Measurements from ENCODE around the gene KANTR. TPM values are rescaled to one million over a fixed set of nuclear protein-coding genes. Genes with fewer than 3 reads are reported as not detected.

Gene KANTR
- polyA plus RNA-seq, 3 donors, result 0.32 to 4.3 (median 0.44) TPM

DNA sequence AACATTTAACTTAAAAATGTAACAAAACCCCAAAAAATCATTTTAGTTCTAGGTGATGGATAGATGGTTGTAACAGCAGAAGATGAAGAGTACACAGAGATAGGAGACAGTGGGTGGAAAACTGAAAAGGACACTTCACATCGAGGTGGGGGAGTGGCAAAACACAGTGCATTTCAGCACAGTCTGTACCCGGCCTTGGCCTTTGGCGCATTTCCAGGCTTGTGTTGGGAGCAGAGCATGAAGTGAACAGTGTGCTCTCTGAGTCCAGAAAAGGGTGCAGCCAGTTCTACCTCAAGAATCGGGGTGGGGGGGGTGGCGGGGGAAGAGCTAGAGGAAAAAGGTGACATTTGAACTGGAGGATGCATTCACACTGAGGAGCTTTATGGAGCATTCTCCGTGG, 7.5 kb upstream of the KANTR start:
- TF ChIP-seq CTCF (IDR thresholded peaks at IDR 0.05), result no peak
- no peaks in the 10 kb centered on the region for H4K20me1 ChIP-seq (ENCODE audit: insufficient read depth, low read length)
- intact Hi-C loops (cut with micrococcal nuclease), result no loop called here
- no peak overlapping the region for H3K9ac ChIP-seq (ENCODE audit: insufficient read depth, low read length, poor library complexity, severe bottlenecking)
- DNase-seq, result no peak
- H3K9me3 ChIP-seq (replicated peaks in 1 of 2; ENCODE audit: control insufficient read depth in 1 of 2, insufficient read depth in 1 of 2, low read length in 2 of 2), result no peaks in the 10 kb centered on the region
- peaks cover 34% of the 10 kb centered on the region for H3K4me1 Mint-ChIP-seq
- H3K27me3 ChIP-seq (ENCODE audit: control insufficient read depth in 2 of 2, insufficient read depth in 2 of 2, low read length in 2 of 2), result no peaks in the 10 kb centered on the region
- H3K9me3 Mint-ChIP-seq, result peaks cover 0 to 6% (median 0%) of the 10 kb centered on the region in 7 donors
- H3K36me3 ChIP-seq (replicated peaks in 1 of 2; ENCODE audit: control insufficient read depth in 1 of 2, insufficient read depth in 2 of 2, low read length in 2 of 2), result no peaks in the 10 kb centered on the region
- no peak overlapping the region for H3K4me2 ChIP-seq (replicated peaks; ENCODE audit: extremely low read depth, low read length, poor library complexity, severe bottlenecking)
- no peaks in the 10 kb centered on the region for H3K79me2 ChIP-seq (ENCODE audit: insufficient read depth, low read length)
- peaks cover 14 to 38% (median 28%) of the 10 kb centered on the region in 3 donors for H3K27me3 Mint-ChIP-seq (ENCODE audit: low read depth in 3 of 3)
- 94% methylated on average over 5 of the region's 6 CpGs for WGBS (ENCODE audit: insufficient coverage)
- no peak overlapping the region for H3K4me3 Mint-ChIP-seq
- no peak overlapping the region for H3K4me3 ChIP-seq (replicated peaks in 1 of 3; ENCODE audit: low read depth in 2 of 3, low read length in 3 of 3)
- peaks cover 0 to 20% of the 10 kb centered on the region in 2 donors for H3K36me3 Mint-ChIP-seq
- no peak overlapping the region for H3K27ac ChIP-seq (ENCODE audit: low read depth in 1 of 2, low read length in 2 of 2)
- H2AFZ ChIP-seq (ENCODE audit: insufficient read depth, low read depth, low read length, poor library complexity, severe bottlenecking), result no peak overlapping the region
- H3K27ac Mint-ChIP-seq, result no peak overlapping the region
- peaks cover 28 to 31% of the 10 kb centered on the region in 2 donors for H3K4me1 ChIP-seq (ENCODE audit: control insufficient read depth in 1 of 2, insufficient read depth in 2 of 2, low read length in 2 of 2)

GRCh38 chrX:53087388-53087831, 6.5 kb upstream of the KANTR start:
- H3K4me3 ChIP-seq (replicated peaks in 1 of 3; ENCODE audit: low read depth in 2 of 3, low read length in 3 of 3), result no peak overlapping the region
- H3K9me3 ChIP-seq (replicated peaks in 1 of 2; ENCODE audit: control insufficient read depth in 1 of 2, insufficient read depth in 1 of 2, low read length in 2 of 2), result no peaks in the 10 kb centered on the region
- Mint-ChIP-seq H3K36me3 (peaks cover 0 to 20% of the 10 kb centered on the region in 2 donors), H3K4me1 (peaks cover 34% of the 10 kb centered on the region), H3K27me3 (ENCODE audit: low read depth in 3 of 3) (peaks cover 13 to 34% (median 23%) of the 10 kb centered on the region in 3 donors), H3K9me3 (peaks cover 0 to 6% (median 0%) of the 10 kb centered on the region in 7 donors), H3K27ac (no peak overlapping the region), H3K4me3 (peak overlapping the region in 1 of 2 donors; percentile 39)
- 80% methylated on average over 1 of the region's 3 CpGs for WGBS (ENCODE audit: insufficient coverage)
- H3K79me2 ChIP-seq (ENCODE audit: insufficient read depth, low read length), result no peaks in the 10 kb centered on the region
- DNase-seq, result peak in 2 of 3 donors; percentile 41 to 71
- H3K9ac ChIP-seq (ENCODE audit: insufficient read depth, low read length, poor library complexity, severe bottlenecking), result no peak overlapping the region
- H3K4me2 ChIP-seq (replicated peaks; ENCODE audit: extremely low read depth, low read length, poor library complexity, severe bottlenecking), result no peak overlapping the region
- H2AFZ ChIP-seq (ENCODE audit: insufficient read depth, low read depth, low read length, poor library complexity, severe bottlenecking), result no peak overlapping the region
- intact Hi-C loops (cut with micrococcal nuclease), result no loop called here
- TF ChIP-seq CTCF (IDR thresholded peaks at IDR 0.05), result no peak
- H4K20me1 ChIP-seq (ENCODE audit: insufficient read depth, low read length), result no peaks in the 10 kb centered on the region
- no peaks in the 10 kb centered on the region for H3K27me3 ChIP-seq (ENCODE audit: control insufficient read depth in 2 of 2, insufficient read depth in 2 of 2, low read length in 2 of 2)
- no peak overlapping the region for H3K27ac ChIP-seq (ENCODE audit: low read depth in 1 of 2, low read length in 2 of 2)
- peaks cover 28 to 31% of the 10 kb centered on the region in 2 donors for H3K4me1 ChIP-seq (ENCODE audit: control insufficient read depth in 1 of 2, insufficient read depth in 2 of 2, low read length in 2 of 2)
- no peaks in the 10 kb centered on the region for H3K36me3 ChIP-seq (replicated peaks in 1 of 2; ENCODE audit: control insufficient read depth in 1 of 2, insufficient read depth in 2 of 2, low read length in 2 of 2)
